ENCODE results near the gene GSTT4.
"Not testable (repeated sequence)": the region's sequence is repeated elsewhere in the genome, so short reads cannot be mapped to it uniquely, and the experiment has no call there.

Gene GSTT4

DNA sequence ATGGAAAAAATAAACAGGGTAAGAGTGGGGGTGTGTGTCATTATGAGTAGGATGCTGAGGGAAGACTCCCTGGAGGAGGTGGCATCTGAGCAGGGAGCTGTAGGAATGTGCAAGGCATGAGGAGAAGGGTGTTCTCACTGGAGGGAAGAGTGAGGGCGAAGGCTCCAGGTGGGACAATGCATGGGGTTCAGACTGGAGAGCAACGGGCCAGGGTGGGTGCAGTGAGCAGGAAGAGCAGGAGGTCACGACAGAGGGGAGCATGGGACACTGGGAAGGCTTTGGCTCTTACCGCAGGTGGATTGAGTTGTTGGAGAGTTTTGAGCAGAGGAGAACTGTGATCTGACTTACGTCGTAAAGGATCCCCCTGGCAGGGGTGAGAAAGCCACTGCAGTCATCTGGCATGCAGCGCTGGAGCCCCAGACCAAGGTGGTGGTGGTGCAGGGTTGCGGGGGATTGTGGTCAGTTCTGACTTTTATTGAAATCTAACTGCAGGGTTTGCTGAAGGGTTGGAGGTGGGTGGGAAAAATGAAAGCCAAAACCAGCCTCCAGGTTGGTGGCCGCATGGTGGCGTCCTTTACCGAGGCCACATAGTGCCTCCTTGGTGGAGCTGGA is 52.4 kb downstream of the GSTT4 start:
- not testable (repeated sequence) for DNase-seq (ENCODE audit: low read depth)

DNA sequence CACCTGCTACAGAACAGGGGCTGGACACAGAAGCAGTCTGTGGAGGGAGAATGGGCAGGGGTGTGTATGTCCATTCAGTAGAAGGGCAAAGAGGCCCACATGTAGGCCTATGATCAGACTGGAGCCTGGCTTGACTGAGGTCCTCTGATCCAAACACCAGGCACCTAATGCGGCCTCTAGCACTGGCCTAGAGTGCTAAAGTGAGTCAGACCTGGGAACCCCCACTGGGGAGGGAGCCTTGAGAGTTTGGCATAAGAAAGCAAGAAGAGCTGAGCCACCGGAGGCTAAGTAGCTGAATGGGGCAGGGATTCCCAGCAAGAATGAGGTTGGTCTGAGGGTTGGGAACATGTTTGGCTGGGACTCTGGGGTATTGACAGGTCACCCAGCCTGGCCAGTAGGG is 53.9 kb downstream of the GSTT4 start:
- not testable (repeated sequence) for DNase-seq (ENCODE audit: low read depth)

DNA sequence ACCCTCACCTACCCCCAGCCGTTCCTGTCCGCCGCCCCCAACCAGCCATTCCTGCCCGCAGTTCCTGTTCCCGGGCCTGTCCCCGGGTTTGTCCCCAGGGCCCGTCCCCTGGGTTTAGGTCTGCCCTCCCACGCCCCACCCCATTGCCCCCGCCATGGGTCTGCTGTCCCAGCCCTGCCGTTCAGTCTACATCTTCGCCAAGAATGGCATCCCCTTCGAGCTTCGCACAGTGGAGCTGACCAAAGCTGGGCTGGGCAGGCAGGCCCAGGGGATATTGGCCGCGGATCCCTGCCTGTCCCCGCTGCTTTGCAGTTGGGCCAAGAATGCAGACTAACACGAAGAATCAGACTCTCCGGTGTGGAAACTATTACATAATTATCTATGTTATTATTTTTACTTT is 55.5 kb downstream of the GSTT4 start:
- DNase-seq (ENCODE audit: low read depth): not testable (repeated sequence)
